Measurements from ENCODE around the gene LHPP. TPM values are rescaled to one million over a fixed set of nuclear protein-coding genes. Genes with fewer than 3 reads are reported as not detected.

The LHPP gene
- total and polyA plus RNA-seq, 8 donors: 12.2 to 26.8 (median 15.0) TPM

DNA sequence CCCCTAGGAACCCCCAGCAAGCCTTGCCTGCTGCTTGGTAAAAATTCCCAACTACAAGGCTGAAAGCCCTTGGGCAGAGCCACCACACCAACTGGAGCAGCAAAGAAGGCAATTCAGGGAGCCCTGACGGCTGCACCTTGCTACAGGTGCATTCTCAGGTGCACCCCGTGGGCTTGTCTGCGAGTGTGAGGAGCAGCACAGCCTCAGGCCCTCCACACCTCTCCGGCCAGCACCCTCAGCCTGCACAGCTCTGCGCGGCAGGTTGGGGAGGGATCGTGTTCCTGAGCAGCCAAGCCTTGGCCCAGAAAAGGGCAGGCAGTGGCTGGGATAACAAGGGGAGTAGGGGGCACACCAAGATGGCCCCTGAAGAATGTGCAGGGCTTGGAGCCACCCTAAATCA, 178.4 kb downstream of the LHPP start:
- TF ChIP-seq, protein P1, sequence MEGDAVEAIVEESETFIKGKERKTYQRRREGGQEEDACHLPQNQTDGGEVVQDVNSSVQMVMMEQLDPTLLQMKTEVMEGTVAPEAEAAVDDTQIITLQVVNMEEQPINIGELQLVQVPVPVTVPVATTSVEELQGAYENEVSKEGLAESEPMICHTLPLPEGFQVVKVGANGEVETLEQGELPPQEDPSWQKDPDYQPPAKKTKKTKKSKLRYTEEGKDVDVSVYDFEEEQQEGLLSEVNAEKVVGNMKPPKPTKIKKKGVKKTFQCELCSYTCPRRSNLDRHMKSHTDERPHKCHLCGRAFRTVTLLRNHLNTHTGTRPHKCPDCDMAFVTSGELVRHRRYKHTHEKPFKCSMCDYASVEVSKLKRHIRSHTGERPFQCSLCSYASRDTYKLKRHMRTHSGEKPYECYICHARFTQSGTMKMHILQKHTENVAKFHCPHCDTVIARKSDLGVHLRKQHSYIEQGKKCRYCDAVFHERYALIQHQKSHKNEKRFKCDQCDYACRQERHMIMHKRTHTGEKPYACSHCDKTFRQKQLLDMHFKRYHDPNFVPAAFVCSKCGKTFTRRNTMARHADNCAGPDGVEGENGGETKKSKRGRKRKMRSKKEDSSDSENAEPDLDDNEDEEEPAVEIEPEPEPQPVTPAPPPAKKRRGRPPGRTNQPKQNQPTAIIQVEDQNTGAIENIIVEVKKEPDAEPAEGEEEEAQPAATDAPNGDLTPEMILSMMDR (IDR thresholded peaks at IDR 0.05): no peak
- no peak overlapping the region for H3K4me3 ChIP-seq
- no peaks in the 10 kb centered on the region for H3K27me3 ChIP-seq
- intact Hi-C loops (cut with DNase I): no loop called here
- ATAC-seq (no peak), DNase-seq (peak in 1 of 4 donors; percentile 68)
- H3K9me3 ChIP-seq: no peaks in the 10 kb centered on the region
- H3K36me3 ChIP-seq: no peaks in the 10 kb centered on the region
- peak overlapping the region in 1 of 2 donors; percentile 82 for H3K27ac ChIP-seq
- peaks cover 16 to 90% of the 10 kb centered on the region in 2 donors for H3K4me1 ChIP-seq

GRCh38 chr10:124640538-124641231, 179.1 kb downstream of the LHPP start:
- no peak overlapping the region for H3K4me3 ChIP-seq
- peaks cover 16 to 96% of the 10 kb centered on the region in 2 donors for H3K4me1 ChIP-seq
- intact Hi-C loops (cut with DNase I): no loop called here
- peak overlapping the region; percentile 65 to 82 for H3K27ac ChIP-seq
- no peaks in the 10 kb centered on the region for H3K9me3 ChIP-seq
- ATAC-seq (peak; percentile 59), DNase-seq (peak in 2 of 4 donors; percentile 68 to 89)
- no peaks in the 10 kb centered on the region for H3K27me3 ChIP-seq
- TF ChIP-seq, protein P1 (IDR thresholded peaks at IDR 0.05): no peak
- H3K36me3 ChIP-seq: no peaks in the 10 kb centered on the region

DNA sequence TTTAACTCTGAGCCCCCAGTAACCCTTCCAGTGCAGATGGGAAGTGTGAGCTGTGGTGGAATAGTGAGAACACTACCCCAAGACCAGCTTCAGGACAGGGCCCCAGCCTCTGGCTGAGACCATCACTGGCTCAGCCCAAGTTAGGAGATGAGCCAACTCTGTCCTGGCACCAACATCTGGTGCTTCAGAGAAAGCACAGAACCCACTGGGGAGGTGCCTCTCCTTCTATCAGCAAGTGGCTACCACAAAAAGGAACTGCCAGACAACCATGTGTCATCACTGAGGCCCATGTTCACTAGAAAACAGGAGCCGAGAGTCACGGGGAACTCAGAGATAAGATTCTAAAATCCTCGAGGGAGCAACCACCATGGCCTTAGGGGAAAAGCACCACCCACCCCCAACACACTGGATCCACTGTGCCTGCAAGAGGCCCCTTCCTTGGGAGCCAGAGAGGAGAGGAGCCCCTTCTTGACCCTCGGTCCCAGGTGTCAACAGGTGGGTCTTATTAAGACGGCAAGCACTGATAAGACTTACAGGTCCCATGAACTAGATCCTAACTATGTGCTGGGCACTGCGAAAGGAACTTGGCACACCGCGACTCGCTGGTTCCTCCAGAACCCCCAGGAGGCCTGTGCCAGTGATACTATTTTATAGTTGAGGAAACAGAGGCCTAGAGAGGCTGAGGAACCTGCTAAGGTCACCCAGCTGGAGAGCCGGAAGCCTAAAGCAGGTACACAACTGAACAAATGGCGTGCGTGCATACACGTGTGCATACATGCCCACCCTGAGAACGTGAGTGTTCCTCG, 179.9 kb downstream of the LHPP start:
- no peak overlapping the region for H3K4me3 ChIP-seq
- H3K27me3 ChIP-seq: no peaks in the 10 kb centered on the region
- peaks cover 24 to 100% of the 10 kb centered on the region in 2 donors for H3K4me1 ChIP-seq
- H3K9me3 ChIP-seq: no peaks in the 10 kb centered on the region
- intact Hi-C loops (cut with DNase I): no loop called here
- H3K36me3 ChIP-seq: no peaks in the 10 kb centered on the region
- peak overlapping the region; percentile 65 to 82 for H3K27ac ChIP-seq
- TF ChIP-seq, protein P1 (IDR thresholded peaks at IDR 0.05): no peak
- ATAC-seq (peak; percentile 39), DNase-seq (peak in 2 of 4 donors; percentile 47 to 54)

DNA sequence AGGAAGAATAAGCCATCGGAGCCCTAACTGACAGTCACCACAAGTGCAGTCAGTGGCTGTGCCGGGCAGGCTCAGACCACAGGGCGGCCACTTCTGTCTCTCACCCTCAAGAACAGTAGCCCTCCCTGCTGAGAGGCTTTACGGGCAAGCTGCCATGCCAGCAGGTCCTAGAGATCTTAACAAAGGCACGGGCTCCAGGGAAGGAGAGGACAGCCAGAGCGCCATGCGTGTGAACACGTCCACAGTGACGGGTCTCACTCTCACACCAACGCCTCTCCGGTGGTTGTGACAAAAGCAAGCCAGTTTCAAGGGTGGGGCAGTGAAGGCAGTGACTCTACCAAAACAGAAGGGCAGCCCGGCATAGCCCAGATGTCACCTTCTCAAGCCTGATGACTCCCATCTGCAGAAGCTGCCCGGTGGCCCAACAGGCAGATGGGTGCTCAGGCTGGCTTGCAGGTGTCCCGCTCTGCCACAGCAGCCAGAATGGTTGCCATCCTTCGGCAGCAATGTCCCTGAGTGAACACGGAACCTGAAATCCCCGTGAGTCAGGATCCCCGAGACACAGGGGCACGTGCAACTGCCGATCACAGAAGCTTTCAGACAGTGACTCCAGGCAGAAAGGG, 180.6 kb downstream of the LHPP start:
- Histone ChIP-seq H3K27ac (peak overlapping the region; percentile 65 to 82), H3K4me1 (peaks cover 31 to 100% of the 10 kb centered on the region in 2 donors), H3K27me3 (no peaks in the 10 kb centered on the region), H3K36me3 (no peaks in the 10 kb centered on the region), H3K9me3 (no peaks in the 10 kb centered on the region), H3K4me3 (no peak overlapping the region)
- intact Hi-C loops (cut with DNase I): no loop called here
- ATAC-seq (peak; percentile 67), DNase-seq (peak in 3 of 4 donors; percentile 57 to 81 (median 73))
- TF ChIP-seq, protein P1 (IDR thresholded peaks at IDR 0.05): no peak

All from left lung (tissue), 10 donors.